Choroid plexus epithelial cell (primary cell): ENCODE measurements around the gene INHBA.
A peak's percentile ranks its signal among the peaks of the same experiment; 100 is the strongest.

Experiments
- DNase-seq: peaks from one replicate; pipeline ENCODE4 v3.0.0-alpha.2; 2010; ENCODE audit warnings: low read depth
- H3K4me3 ChIP-seq: 2 replicates; pipeline ENCODE4 v1.5.1; 2011; ENCODE audit warnings: low read depth, mild to moderate bottlenecking, control low read depth, low read length, moderate library complexity
- TF ChIP-seq, protein P1 (sequence below): conservative IDR thresholded peaks from 2 replicates; pipeline ENCODE4 v1.5.1; 2011; ENCODE audit warnings: low read depth, mild to moderate bottlenecking, control low read depth, inconsistent platforms, low read length, moderate library complexity

Gene INHBA

DNA sequence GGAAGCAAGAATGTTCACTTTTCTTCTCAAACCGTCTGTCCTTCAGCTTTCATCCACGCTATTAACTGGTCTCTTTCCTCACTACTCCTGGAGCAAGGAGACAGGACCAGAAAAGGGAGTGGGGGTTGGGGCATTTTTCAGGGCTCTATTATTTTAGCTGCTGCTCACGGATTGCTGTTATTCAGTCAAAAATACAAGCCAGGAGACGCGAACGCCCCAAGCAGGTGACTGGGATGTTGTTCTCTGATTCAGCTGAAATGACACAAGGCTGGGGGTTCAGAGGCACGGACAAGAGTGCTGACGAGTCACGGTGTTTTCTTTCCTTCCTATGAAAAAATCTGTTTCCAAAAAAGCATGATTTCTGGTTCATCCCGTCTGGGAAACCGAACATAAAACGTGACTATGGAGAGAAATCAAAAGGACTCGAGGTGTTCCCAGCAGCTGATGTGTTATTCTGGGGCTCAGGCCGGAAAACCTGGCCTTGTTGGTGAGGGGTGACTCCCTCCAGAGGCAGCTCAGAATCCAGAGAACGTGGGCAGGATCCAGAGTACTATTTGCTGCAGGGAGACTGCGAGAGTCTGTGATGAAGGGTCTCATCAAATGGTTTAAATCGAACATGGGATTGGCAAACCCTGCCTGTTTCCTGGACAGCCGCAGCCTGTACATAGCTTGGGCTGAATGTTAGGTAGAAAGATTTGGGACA is 3.5 kb upstream of the INHBA start:
- no peak overlapping the region for H3K4me3 ChIP-seq
- DNase-seq: no peak
- TF ChIP-seq, protein P1, sequence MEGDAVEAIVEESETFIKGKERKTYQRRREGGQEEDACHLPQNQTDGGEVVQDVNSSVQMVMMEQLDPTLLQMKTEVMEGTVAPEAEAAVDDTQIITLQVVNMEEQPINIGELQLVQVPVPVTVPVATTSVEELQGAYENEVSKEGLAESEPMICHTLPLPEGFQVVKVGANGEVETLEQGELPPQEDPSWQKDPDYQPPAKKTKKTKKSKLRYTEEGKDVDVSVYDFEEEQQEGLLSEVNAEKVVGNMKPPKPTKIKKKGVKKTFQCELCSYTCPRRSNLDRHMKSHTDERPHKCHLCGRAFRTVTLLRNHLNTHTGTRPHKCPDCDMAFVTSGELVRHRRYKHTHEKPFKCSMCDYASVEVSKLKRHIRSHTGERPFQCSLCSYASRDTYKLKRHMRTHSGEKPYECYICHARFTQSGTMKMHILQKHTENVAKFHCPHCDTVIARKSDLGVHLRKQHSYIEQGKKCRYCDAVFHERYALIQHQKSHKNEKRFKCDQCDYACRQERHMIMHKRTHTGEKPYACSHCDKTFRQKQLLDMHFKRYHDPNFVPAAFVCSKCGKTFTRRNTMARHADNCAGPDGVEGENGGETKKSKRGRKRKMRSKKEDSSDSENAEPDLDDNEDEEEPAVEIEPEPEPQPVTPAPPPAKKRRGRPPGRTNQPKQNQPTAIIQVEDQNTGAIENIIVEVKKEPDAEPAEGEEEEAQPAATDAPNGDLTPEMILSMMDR: no peak

DNA sequence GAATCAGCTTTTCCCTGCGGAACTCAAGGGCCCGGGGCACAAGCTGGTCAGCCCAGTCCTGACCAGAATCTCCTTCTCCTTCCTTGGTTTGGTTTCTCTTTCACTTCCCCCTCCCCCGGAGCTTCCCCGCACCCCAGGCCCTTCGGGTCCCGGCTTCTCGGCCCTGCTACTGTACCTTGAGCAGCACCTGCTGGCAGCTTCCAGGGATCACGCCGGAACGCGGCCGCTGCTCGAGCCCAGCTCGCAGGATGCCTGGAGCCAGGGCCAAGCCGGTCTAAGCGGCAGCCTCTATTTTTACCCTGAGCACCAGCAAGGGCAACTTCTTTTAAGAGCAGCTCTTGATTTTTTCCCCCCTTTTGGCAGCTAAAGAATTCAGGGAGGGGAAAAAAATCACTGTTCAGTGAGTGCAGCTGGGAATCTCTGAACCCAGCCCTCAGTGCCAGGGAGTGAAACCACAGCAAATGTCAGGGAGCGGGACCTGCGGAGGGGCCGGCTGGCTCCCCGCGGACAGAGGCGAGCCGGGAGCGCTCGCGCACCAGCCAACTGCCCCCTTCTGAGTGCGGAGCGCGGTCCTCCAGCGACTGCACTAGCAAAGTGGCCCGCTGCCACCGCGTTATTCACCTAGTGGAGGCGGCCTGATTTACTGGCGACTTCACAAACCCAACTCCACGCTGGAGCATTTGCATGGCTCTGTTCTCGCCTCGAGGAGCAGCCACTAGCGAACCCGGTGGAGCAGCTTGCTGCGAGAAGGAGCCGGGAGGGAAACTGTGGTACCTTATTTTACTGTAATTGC is 2.4 kb upstream of the INHBA start:
- TF ChIP-seq, protein P1: peak; percentile 87
- H3K4me3 ChIP-seq: peak overlapping the region; percentile 70
- peak; percentile 96 for DNase-seq

GRCh38 chr7:41701068-41701941 is 1.6 kb downstream of the INHBA start:
- TF ChIP-seq, protein P1: no peak

DNA sequence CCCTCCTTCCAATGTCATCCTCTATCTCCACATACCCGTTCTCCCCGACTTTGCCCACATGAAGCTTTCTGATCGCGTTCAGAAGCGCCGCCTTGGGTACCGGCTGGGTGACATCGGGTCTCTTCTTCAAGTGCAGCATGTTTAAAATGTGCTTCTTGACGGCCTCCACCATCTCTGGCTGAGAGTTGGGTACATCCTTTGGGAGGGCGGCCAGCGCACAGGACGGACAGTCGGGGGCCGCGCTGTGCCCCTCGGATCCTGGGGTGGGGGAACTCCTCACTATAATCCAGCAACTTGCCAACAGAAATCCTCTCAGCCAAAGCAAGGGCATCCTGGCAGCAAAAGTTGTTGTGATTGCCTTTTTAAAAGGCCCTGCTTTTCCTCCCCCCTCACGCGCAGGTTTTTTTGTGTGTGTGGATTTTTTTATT is 2.8 kb downstream of the INHBA start:
- no peak for DNase-seq
- H3K4me3 ChIP-seq: peak overlapping the region; percentile 72
- TF ChIP-seq, protein P1: no peak

More at GRCh38 chr7:41701068-41701941, 1.6 kb downstream of the INHBA start:
- peak overlapping the region; percentile 72 for H3K4me3 ChIP-seq
- no peak for DNase-seq

DNA sequence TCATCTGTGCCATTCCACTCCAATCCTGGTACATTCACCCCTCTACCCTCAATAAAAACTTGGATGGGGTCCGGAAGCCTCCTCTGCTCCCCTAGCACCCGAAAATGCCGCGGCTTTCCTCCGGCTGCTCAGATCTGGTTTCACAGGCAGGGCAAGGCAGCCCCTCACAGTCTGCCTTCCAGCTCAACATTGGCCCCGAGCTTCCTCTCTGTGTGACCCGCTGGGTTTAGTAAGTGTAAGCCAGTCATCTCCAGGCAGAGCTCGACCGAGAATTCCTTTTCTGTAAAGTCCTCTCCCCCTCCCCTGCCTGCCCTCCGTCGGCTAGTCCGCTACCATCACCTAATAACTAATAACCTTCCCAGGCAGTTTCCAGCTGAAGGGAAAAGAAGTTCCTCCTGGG is 3.4 kb downstream of the INHBA start:
- DNase-seq: peak; percentile 64
- peak overlapping the region; percentile 72 for H3K4me3 ChIP-seq
- TF ChIP-seq, protein P1: no peak

GRCh38 chr7:41698726-41699125 is 4.2 kb downstream of the INHBA start:
- TF ChIP-seq, protein P1: no peak
- H3K4me3 ChIP-seq: peak overlapping the region; percentile 72
- peak; percentile 52 for DNase-seq
